HFF-Myc (cell line): ENCODE data around the gene ERI3.

Experiments
- DNase-seq: peaks from one replicate; pipeline ENCODE4 v3.0.0-alpha.2; 2011; ENCODE audit warnings: low read depth; ENCODE audit errors: extremely low read depth
- H3K4me3 ChIP-seq: replicated peaks from 2 replicates; pipeline ENCODE4 v1.5.1; 2011; ENCODE audit warnings: low read depth, mild to moderate bottlenecking, control low read depth, low read length
- CTCF ChIP-seq: IDR thresholded peaks from 2 replicates; pipeline ENCODE4 v1.5.1; 2012; ENCODE audit warnings: mild to moderate bottlenecking, low read depth, low read length, control low read depth; ENCODE audit errors: missing control alignments

ERI3 gene

GRCh38 chr1:44220001-44220751, 134.9 kb downstream of the ERI3 start:
- H3K4me3 ChIP-seq = no peak overlapping the region
- DNase-seq = no peak

GRCh38 chr1:44219301-44219626, 135.8 kb downstream of the ERI3 start:
- no peak for TF ChIP-seq CTCF
- DNase-seq = no peak
- H3K4me3 ChIP-seq = no peak overlapping the region

More at GRCh38 chr1:44220001-44220751, 134.9 kb downstream of the ERI3 start:
- no peak for TF ChIP-seq CTCF

GRCh38 chr1:44218503-44219300, 136.4 kb downstream of the ERI3 start:
- no peak for TF ChIP-seq CTCF
- no peak for DNase-seq
- H3K4me3 ChIP-seq = no peak overlapping the region

GRCh38 chr1:44217809-44218410, 137.1 kb downstream of the ERI3 start:
- DNase-seq = peak; percentile 54
- no peak overlapping the region for H3K4me3 ChIP-seq
- TF ChIP-seq CTCF = peak; percentile 96

- H3K4me3 ChIP-seq = peak within 1 kb of the TSS; percentile 82
- TF ChIP-seq CTCF = no peak
- peak; percentile 63 for DNase-seq
Measured at GRCh38 chr1:44213222-44214112, 141.6 kb downstream of the ERI3 start, which contains the start of gene DMAP1. Gene DMAP1, plus strand, starts transcription at chr1:44213471. Its CDS starts 283 bp downstream, at chr1:44213754.
